Measurements from ENCODE around the gene WDR5. TPM values are rescaled to one million over a fixed set of nuclear protein-coding genes. Genes with fewer than 3 reads are reported as not detected.

The WDR5 gene
- polyA plus RNA-seq, 1 of the 3 experiments (the other 2 are of a cell fraction): 36.6 TPM

GRCh38 chr9:134152022-134152448, 16.2 kb downstream of the WDR5 start:
- Histone ChIP-seq H3K4me3 (ENCODE audit: low read depth in 2 of 2, low read length in 1 of 2) (no peak overlapping the region), H3K27me3 (ENCODE audit: insufficient read depth) (no peaks in the 10 kb centered on the region), H3F3A (replicated peaks; ENCODE audit: insufficient read depth) (peaks cover 3% of the 10 kb centered on the region), H3K27ac (ENCODE audit: low read depth in 2 of 2, low read length in 1 of 2) (no peak overlapping the region), H3K79me2 (ENCODE audit: insufficient read depth) (no peaks in the 10 kb centered on the region; the same call in 1 of the 2 replicates), H4K20me1 (ENCODE audit: insufficient read depth) (no peaks in the 10 kb centered on the region), H2AFZ (ENCODE audit: low read depth) (no peak overlapping the region), H3K4me2 (no peak overlapping the region), H3K4me1 (ENCODE audit: control insufficient read depth in 1 of 2, insufficient read depth in 2 of 2, low read depth in 1 of 2, low read length in 1 of 2) (peaks cover 0 to 5% of the 10 kb centered on the region in 2 experiments; a peak in 1 of 4 replicates), H3K36me3 (replicated peaks in 1 of 2; ENCODE audit: control insufficient read depth in 1 of 2, insufficient read depth in 2 of 2, low read length in 1 of 2) (peaks cover 22 to 92% of the 10 kb centered on the region in 2 experiments), H3K9me2 (no peaks in the 10 kb centered on the region), H3K9me3 (no peaks in the 10 kb centered on the region), H3K9ac (no peak overlapping the region)
- 92% methylated on average over 12 of the region's 14 CpGs for WGBS (ENCODE audit: low lambda C conversion rate)
- CTCF ChIA-PET: no interaction called here
- DNase-seq: no peak
- POLR2A ChIA-PET: no interaction called here
- TF ChIP-seq, protein P1, sequence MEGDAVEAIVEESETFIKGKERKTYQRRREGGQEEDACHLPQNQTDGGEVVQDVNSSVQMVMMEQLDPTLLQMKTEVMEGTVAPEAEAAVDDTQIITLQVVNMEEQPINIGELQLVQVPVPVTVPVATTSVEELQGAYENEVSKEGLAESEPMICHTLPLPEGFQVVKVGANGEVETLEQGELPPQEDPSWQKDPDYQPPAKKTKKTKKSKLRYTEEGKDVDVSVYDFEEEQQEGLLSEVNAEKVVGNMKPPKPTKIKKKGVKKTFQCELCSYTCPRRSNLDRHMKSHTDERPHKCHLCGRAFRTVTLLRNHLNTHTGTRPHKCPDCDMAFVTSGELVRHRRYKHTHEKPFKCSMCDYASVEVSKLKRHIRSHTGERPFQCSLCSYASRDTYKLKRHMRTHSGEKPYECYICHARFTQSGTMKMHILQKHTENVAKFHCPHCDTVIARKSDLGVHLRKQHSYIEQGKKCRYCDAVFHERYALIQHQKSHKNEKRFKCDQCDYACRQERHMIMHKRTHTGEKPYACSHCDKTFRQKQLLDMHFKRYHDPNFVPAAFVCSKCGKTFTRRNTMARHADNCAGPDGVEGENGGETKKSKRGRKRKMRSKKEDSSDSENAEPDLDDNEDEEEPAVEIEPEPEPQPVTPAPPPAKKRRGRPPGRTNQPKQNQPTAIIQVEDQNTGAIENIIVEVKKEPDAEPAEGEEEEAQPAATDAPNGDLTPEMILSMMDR (IDR thresholded peaks at IDR 0.05): no peak
- TF ChIP-seq ELF1 (IDR thresholded peaks at IDR 0.05): no peak
- TF ChIP-seq USF1 (IDR thresholded peaks at IDR 0.05; ENCODE audit: borderline replicate concordance, low read depth): no peak
- no peak for TF ChIP-seq YY1 (IDR thresholded peaks at IDR 0.05; ENCODE audit: low read depth)
- TF ChIP-seq, protein P2, sequence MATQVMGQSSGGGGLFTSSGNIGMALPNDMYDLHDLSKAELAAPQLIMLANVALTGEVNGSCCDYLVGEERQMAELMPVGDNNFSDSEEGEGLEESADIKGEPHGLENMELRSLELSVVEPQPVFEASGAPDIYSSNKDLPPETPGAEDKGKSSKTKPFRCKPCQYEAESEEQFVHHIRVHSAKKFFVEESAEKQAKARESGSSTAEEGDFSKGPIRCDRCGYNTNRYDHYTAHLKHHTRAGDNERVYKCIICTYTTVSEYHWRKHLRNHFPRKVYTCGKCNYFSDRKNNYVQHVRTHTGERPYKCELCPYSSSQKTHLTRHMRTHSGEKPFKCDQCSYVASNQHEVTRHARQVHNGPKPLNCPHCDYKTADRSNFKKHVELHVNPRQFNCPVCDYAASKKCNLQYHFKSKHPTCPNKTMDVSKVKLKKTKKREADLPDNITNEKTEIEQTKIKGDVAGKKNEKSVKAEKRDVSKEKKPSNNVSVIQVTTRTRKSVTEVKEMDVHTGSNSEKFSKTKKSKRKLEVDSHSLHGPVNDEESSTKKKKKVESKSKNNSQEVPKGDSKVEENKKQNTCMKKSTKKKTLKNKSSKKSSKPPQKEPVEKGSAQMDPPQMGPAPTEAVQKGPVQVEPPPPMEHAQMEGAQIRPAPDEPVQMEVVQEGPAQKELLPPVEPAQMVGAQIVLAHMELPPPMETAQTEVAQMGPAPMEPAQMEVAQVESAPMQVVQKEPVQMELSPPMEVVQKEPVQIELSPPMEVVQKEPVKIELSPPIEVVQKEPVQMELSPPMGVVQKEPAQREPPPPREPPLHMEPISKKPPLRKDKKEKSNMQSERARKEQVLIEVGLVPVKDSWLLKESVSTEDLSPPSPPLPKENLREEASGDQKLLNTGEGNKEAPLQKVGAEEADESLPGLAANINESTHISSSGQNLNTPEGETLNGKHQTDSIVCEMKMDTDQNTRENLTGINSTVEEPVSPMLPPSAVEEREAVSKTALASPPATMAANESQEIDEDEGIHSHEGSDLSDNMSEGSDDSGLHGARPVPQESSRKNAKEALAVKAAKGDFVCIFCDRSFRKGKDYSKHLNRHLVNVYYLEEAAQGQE (IDR thresholded peaks at IDR 0.05; ENCODE audit: low read depth, low read length): no peak
- no peak for TF ChIP-seq GATA2 (CRISPR knock-in tag; IDR thresholded peaks at IDR 0.05)
- no peak for TF ChIP-seq CHD2 (IDR thresholded peaks at IDR 0.05; ENCODE audit: low read length, partially characterized antibody)
- TF ChIP-seq, protein P3, sequence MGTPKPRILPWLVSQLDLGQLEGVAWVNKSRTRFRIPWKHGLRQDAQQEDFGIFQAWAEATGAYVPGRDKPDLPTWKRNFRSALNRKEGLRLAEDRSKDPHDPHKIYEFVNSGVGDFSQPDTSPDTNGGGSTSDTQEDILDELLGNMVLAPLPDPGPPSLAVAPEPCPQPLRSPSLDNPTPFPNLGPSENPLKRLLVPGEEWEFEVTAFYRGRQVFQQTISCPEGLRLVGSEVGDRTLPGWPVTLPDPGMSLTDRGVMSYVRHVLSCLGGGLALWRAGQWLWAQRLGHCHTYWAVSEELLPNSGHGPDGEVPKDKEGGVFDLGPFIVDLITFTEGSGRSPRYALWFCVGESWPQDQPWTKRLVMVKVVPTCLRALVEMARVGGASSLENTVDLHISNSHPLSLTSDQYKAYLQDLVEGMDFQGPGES (IDR thresholded peaks at IDR 0.05; ENCODE audit: low read depth, low read length): no peak
- TF ChIP-seq MXI1 (IDR thresholded peaks at IDR 0.05; ENCODE audit: low read depth, low read length): no peak
- no peak for TF ChIP-seq JUND (IDR thresholded peaks at IDR 0.05)
- no peak for TF ChIP-seq TEAD4 (IDR thresholded peaks at IDR 0.05; ENCODE audit: borderline replicate concordance, insufficient read depth)
- no peak for TF ChIP-seq FOXJ3 (CRISPR knock-in tag; IDR thresholded peaks at IDR 0.05)
- TF ChIP-seq TCF12 (IDR thresholded peaks at IDR 0.05): no peak
- no peak for TF ChIP-seq EP300 (IDR thresholded peaks at IDR 0.05; ENCODE audit: borderline replicate concordance in 1 of 2, low read depth in 1 of 2, low read length in 1 of 2)
